GM12878 (cell line): ENCODE measurements around the gene ACKR2.

Experiments
- CEBPB ChIP-seq, 2 experiments: fragments of 150-350 bp in 1 of 2; IDR thresholded peaks; 2 replicates each; pipeline ENCODE4 v1.6.1; 2012 to 2014; ENCODE audit warnings: low read depth in 2 of 2, low read length in 2 of 2, borderline replicate concordance in 1 of 2, inconsistent platforms in 1 of 2
- PML ChIP-seq: IDR thresholded peaks from 2 replicates; pipeline ENCODE4 v1.6.1; 2012; ENCODE audit warnings: low read length, inconsistent platforms
- POLR2A ChIP-seq: IDR thresholded peaks from 2 replicates; pipeline ENCODE4 v1.6.1; 2011; ENCODE audit warnings: low read depth, mild to moderate bottlenecking, low read length
- POLR2AphosphoS2 ChIP-seq: IDR thresholded peaks from 2 replicates; pipeline ENCODE4 v1.6.1; 2011; ENCODE audit warnings: low read depth, mild to moderate bottlenecking, low read length, improper control_type of control experiment, moderate library complexity
- POU2F2 ChIP-seq: IDR thresholded peaks from 3 replicates; pipeline ENCODE4 v1.6.1; 2011; ENCODE audit warnings: low read depth, mild to moderate bottlenecking, low read length, borderline replicate concordance
- RELA ChIP-seq: fragments of 450-650 bp; IDR thresholded peaks from 2 replicates; pipeline ENCODE4 v1.8.0; 2014; ENCODE audit warnings: borderline replicate concordance; ENCODE audit not compliant: partially characterized antibody
- SIN3A ChIP-seq: IDR thresholded peaks from 2 replicates; pipeline ENCODE4 v1.6.1; 2012; ENCODE audit warnings: low read depth, low read length, improper control_type of control experiment
- SMC3 ChIP-seq: IDR thresholded peaks from 2 replicates; pipeline ENCODE4 v1.6.1; 2011; ENCODE audit warnings: low read length, improper control_type of control experiment, borderline replicate concordance
- SP1 ChIP-seq: IDR thresholded peaks from one replicate; pipeline ENCODE4 v1.6.1; 2011; ENCODE audit warnings: low read depth, low read length
- YY1 ChIP-seq: IDR thresholded peaks from 2 replicates; pipeline ENCODE4 v1.6.1; 2011; ENCODE audit warnings: low read depth, mild to moderate bottlenecking, low read length
- TF ChIP-seq, protein P1 (sequence below), 3 experiments: IDR thresholded peaks in 2 of 3; conservative IDR thresholded peaks in 1 of 3; 2 replicates each; pipeline ENCODE4 v1.5.1; 2011; ENCODE audit warnings: low read depth in 3 of 3, low read length in 3 of 3, mild to moderate bottlenecking in 3 of 3, control low read depth in 2 of 3, moderate library complexity in 2 of 3, inconsistent platforms in 1 of 3, mixed read lengths in 1 of 3; ENCODE audit not compliant: control insufficient read depth in 2 of 3, insufficient read depth in 1 of 3; ENCODE audit errors: extremely low read depth in 1 of 3
- TF ChIP-seq, protein P2 (sequence below): fragments of 450-650 bp; formaldehyde crosslinking; IDR thresholded peaks from 2 replicates; pipeline ENCODE4 v1.4.0; 2020; ENCODE audit warnings: mild to moderate bottlenecking, moderate library complexity

DNA sequence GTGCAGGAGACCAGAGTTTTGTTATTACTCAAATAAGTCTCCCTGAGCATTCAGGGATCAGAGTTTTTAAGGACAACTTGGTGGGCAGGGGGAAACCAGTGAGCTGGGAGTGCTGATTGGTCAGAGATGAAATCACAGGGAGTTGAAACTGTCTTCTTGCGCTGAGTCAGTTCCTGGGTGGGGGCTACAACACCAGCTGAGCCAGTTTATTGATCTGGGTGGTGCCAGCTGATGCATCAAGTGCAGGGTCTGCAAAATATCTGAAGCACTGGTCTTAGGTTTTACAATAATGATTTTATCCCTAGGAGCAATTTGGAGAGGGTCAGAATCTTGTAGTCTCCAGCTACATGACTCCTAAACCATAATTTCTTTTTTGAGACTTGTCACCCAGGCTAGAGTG lies 82.9 kb downstream of the ACKR2 start:
- TF ChIP-seq RELA: no peak
- TF ChIP-seq, protein P1, sequence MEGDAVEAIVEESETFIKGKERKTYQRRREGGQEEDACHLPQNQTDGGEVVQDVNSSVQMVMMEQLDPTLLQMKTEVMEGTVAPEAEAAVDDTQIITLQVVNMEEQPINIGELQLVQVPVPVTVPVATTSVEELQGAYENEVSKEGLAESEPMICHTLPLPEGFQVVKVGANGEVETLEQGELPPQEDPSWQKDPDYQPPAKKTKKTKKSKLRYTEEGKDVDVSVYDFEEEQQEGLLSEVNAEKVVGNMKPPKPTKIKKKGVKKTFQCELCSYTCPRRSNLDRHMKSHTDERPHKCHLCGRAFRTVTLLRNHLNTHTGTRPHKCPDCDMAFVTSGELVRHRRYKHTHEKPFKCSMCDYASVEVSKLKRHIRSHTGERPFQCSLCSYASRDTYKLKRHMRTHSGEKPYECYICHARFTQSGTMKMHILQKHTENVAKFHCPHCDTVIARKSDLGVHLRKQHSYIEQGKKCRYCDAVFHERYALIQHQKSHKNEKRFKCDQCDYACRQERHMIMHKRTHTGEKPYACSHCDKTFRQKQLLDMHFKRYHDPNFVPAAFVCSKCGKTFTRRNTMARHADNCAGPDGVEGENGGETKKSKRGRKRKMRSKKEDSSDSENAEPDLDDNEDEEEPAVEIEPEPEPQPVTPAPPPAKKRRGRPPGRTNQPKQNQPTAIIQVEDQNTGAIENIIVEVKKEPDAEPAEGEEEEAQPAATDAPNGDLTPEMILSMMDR (IDR thresholded peaks at IDR 0.05 in 2 of 3, conservative IDR thresholded peaks at IDR 0.05 in 1 of 3; ENCODE audit: control insufficient read depth in 2 of 3, extremely low read depth in 1 of 3, insufficient read depth in 1 of 3, low read depth in 3 of 3, low read length in 3 of 3): no peak
- TF ChIP-seq SIN3A: no peak
- no peak for TF ChIP-seq SMC3
- TF ChIP-seq CEBPB (IDR thresholded peaks at IDR 0.05; ENCODE audit: borderline replicate concordance in 1 of 2, low read depth in 2 of 2, low read length in 2 of 2): no peak
- no peak for TF ChIP-seq POU2F2
- TF ChIP-seq POLR2A: no peak
- TF ChIP-seq, protein P2, sequence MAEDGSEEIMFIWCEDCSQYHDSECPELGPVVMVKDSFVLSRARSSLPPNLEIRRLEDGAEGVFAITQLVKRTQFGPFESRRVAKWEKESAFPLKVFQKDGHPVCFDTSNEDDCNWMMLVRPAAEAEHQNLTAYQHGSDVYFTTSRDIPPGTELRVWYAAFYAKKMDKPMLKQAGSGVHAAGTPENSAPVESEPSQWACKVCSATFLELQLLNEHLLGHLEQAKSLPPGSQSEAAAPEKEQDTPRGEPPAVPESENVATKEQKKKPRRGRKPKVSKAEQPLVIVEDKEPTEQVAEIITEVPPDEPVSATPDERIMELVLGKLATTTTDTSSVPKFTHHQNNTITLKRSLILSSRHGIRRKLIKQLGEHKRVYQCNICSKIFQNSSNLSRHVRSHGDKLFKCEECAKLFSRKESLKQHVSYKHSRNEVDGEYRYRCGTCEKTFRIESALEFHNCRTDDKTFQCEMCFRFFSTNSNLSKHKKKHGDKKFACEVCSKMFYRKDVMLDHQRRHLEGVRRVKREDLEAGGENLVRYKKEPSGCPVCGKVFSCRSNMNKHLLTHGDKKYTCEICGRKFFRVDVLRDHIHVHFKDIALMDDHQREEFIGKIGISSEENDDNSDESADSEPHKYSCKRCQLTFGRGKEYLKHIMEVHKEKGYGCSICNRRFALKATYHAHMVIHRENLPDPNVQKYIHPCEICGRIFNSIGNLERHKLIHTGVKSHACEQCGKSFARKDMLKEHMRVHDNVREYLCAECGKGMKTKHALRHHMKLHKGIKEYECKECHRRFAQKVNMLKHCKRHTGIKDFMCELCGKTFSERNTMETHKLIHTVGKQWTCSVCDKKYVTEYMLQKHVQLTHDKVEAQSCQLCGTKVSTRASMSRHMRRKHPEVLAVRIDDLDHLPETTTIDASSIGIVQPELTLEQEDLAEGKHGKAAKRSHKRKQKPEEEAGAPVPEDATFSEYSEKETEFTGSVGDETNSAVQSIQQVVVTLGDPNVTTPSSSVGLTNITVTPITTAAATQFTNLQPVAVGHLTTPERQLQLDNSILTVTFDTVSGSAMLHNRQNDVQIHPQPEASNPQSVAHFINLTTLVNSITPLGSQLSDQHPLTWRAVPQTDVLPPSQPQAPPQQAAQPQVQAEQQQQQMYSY (CRISPR knock-in tag): no peak
- TF ChIP-seq PML: no peak
- TF ChIP-seq POLR2AphosphoS2: no peak
- no peak for TF ChIP-seq SP1
- TF ChIP-seq YY1: no peak
